Measurements from ENCODE around the gene TMEM80. TPM values are rescaled to one million over a fixed set of nuclear protein-coding genes. Genes with fewer than 3 reads are reported as not detected.

The TMEM80 gene
- total RNA-seq, 4 donors from 2014 or later, result 10.7 to 58.9 (median 44.5) TPM

GRCh38 chr11:673866-674265, 21.8 kb upstream of the TMEM80 start:
- H3K36me3 ChIP-seq, result peaks cover 0 to 59% (median 0%) of the 10 kb centered on the region in 3 donors
- no peaks in the 10 kb centered on the region for H3K4me1 ChIP-seq
- H3K27me3 ChIP-seq, result no peaks in the 10 kb centered on the region
- no peaks in the 10 kb centered on the region for H3K9me3 ChIP-seq
- TF ChIP-seq POLR2A (IDR thresholded peaks at IDR 0.05), result no peak
- TF ChIP-seq CTCF (IDR thresholded peaks at IDR 0.05), result no peak
- DNase-seq, result no peak
- no peak overlapping the region for H3K27ac ChIP-seq
- H3K4me3 ChIP-seq, result no peak overlapping the region

GRCh38 chr11:674406-674805, 21.2 kb upstream of the TMEM80 start:
- Histone ChIP-seq H3K27me3 (no peaks in the 10 kb centered on the region), H3K4me3 (no peak overlapping the region), H3K36me3 (peaks cover 0 to 63% (median 0%) of the 10 kb centered on the region in 3 donors), H3K4me1 (no peaks in the 10 kb centered on the region), H3K27ac (no peak overlapping the region), H3K9me3 (no peaks in the 10 kb centered on the region)
- no peak for DNase-seq
- TF ChIP-seq CTCF (IDR thresholded peaks at IDR 0.05) (no peak), POLR2A (IDR thresholded peaks at IDR 0.05) (no peak)

GRCh38 chr11:678297-678696, 17.3 kb upstream of the TMEM80 start:
- H3K9me3 ChIP-seq, result no peaks in the 10 kb centered on the region
- peaks cover 0 to 50% (median 0%) of the 10 kb centered on the region in 3 donors for H3K36me3 ChIP-seq
- no peak overlapping the region for H3K27ac ChIP-seq
- TF ChIP-seq CTCF (IDR thresholded peaks at IDR 0.05) (no peak), POLR2A (IDR thresholded peaks at IDR 0.05) (no peak)
- no peak overlapping the region for H3K4me3 ChIP-seq
- H3K4me1 ChIP-seq, result no peaks in the 10 kb centered on the region
- DNase-seq, result no peak
- H3K27me3 ChIP-seq, result no peaks in the 10 kb centered on the region

- no peak overlapping the region for H3K4me3 ChIP-seq
- no peaks in the 10 kb centered on the region for H3K9me3 ChIP-seq
- H3K27ac ChIP-seq, result no peak overlapping the region
- no peaks in the 10 kb centered on the region for H3K27me3 ChIP-seq
- no peaks in the 10 kb centered on the region for H3K4me1 ChIP-seq
- TF ChIP-seq CTCF (IDR thresholded peaks at IDR 0.05), result no peak
- no peak for TF ChIP-seq POLR2A (IDR thresholded peaks at IDR 0.05)
- peaks cover 0 to 50% (median 2%) of the 10 kb centered on the region in 3 donors for H3K36me3 ChIP-seq
- DNase-seq, result no peak
Observed at GRCh38 chr11:679271-680207, 16.1 kb upstream of the TMEM80 start.

- TF ChIP-seq CTCF (IDR thresholded peaks at IDR 0.05) (no peak), POLR2A (IDR thresholded peaks at IDR 0.05) (no peak)
- no peak overlapping the region for H3K4me3 ChIP-seq
- H3K36me3 ChIP-seq, result peaks cover 0 to 51% (median 3%) of the 10 kb centered on the region in 3 donors
- H3K27ac ChIP-seq, result no peak overlapping the region
- no peaks in the 10 kb centered on the region for H3K27me3 ChIP-seq
- H3K9me3 ChIP-seq, result no peaks in the 10 kb centered on the region
- H3K4me1 ChIP-seq, result no peaks in the 10 kb centered on the region
- DNase-seq, result no peak
Observed at GRCh38 chr11:680476-680875, 15.1 kb upstream of the TMEM80 start.

All from Peyer's patch (tissue), 4 donors.